Esophagus (tissue), 2 donors: Measurements from ENCODE around the gene FHOD3. TPM values are rescaled to one million over a fixed set of nuclear protein-coding genes. Genes with fewer than 3 reads are reported as not detected.

Experiments
- H3K27ac ChIP-seq, 2 donors: one replicate each; pipeline ENCODE4 v1.5.1; 2013; ENCODE audit warnings: low read depth in 2 of 2, mild to moderate bottlenecking in 2 of 2, inconsistent platforms in 1 of 2, low read length in 1 of 2, moderate library complexity in 1 of 2
- H3K27me3 ChIP-seq, 2 donors: one replicate each; pipeline ENCODE4 v1.6.1; 2013; ENCODE audit warnings: low read length in 2 of 2, control low read depth in 1 of 2, mild to moderate bottlenecking in 1 of 2; ENCODE audit not compliant: insufficient read depth in 2 of 2, control insufficient read depth in 1 of 2
- H3K36me3 ChIP-seq, 2 donors: one replicate each; pipeline ENCODE4 v1.6.1; 2013; ENCODE audit warnings: low read length in 1 of 2; ENCODE audit not compliant: control insufficient read depth in 2 of 2, insufficient read depth in 2 of 2
- H3K4me1 ChIP-seq, 2 donors: one replicate each; pipeline ENCODE4 v1.6.1; 2013; ENCODE audit warnings: low read length in 1 of 2; ENCODE audit not compliant: control insufficient read depth in 2 of 2, insufficient read depth in 2 of 2
- H3K4me3 ChIP-seq, 2 donors: one replicate each; pipeline ENCODE4 v1.5.1; 2013; ENCODE audit warnings: low read length in 2 of 2, mild to moderate bottlenecking in 2 of 2, low read depth in 1 of 2, moderate library complexity in 1 of 2
- H3K9me3 ChIP-seq, 2 donors: one replicate each; pipeline ENCODE4 v1.6.1; 2013; ENCODE audit warnings: mild to moderate bottlenecking in 2 of 2, low read depth in 1 of 2, low read length in 1 of 2, moderate library complexity in 1 of 2; ENCODE audit not compliant: control insufficient read depth in 2 of 2, insufficient read depth in 1 of 2
- WGBS, 2 donors: extraction: QIAGEN DNeasy Blood & Tissue Kit; methylation state at CpG; one replicate each; pipeline ENCODE4 v1.1.7; 2013; 5-methylcytosine and 5-hydroxymethylcytosine counted together
- polyA plus RNA-seq, 2 donors: library from polyadenylated mRNA; stranded (reverse); fragments of 200-250 nt; gene quantifications; one replicate each; pipeline ENCODE4 v1.2.3, GENCODE V29; 2013
- donor health status: healthy with polysubstance abuse.
- donor health status: Bipolar disorder and iron deficiency.

FHOD3 gene
- polyA plus RNA-seq, 2 donors, result 3.7 to 11.1 TPM

DNA sequence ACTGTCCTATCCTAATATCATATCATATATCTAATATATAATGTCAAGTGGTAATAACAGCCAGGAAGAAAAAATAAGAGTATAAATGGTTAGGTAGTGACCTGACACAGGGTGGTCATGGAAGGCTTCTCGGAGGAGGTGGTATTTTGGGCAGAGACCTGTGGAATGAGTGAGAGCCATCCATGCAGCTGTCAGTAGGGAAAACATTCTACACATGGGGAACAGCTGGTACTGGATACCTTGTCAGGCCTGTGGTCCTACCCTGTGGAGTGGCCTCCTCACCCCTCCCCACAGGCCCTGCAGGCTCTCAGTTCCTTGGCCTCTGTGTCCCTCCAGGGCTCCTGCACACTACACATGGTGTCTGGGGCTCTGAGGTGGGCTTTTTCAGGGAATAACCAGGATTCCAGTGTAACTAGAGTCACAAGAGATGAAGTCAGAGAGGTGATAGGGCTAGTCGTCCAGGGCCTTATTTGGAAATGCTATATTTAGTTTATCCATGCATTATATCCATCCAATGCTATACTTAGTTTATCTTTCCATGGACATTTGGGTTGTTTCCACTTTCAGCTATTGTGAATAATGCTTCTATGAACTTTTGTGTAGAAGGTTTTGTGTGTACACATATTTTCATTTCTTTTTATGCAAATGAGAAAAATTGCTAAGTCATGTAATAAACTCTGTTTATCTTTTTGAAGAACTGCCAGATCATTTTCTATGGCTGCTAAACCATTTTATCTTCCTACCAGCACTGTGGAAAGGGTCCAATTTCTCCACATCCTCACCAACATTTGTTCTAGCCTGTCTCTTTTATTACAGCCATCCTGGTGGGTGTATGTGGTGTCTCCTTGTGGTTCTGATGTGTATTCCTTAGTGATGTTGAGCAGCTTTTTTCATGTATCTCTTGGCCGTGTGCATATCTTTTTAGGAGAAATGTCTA, 455.7 kb downstream of the FHOD3 start:
- Histone ChIP-seq H3K4me1 (no peaks in the 10 kb centered on the region), H3K27me3 (no peaks in the 10 kb centered on the region), H3K36me3 (no peaks in the 10 kb centered on the region), H3K27ac (no peak overlapping the region), H3K4me3 (no peak overlapping the region), H3K9me3 (no peaks in the 10 kb centered on the region)
- WGBS, 2 donors, result 55 to 56% methylated on average over 3 of the region's 3 CpGs

DNA sequence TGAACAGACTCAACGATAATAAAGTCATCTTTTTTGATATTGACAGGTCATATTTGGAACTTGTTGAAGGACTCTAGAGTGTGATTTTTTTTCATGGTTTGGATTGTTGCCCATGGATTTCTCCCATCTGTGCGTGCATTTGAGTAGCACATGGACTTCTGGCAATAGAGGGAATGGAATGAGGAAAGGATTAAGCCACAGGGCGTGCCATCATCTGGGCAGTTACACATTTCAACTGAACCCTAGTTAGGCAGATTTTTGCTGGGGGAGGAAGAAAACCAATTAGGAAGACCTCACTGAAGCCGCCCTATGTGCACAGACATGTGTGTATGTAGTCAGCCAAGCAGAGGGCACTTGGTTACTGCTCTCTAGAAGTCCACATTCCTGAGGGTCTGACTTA, 458.7 kb downstream of the FHOD3 start:
- 33 to 40% methylated on average over 4 of the region's 4 CpGs for WGBS, 2 donors
- Histone ChIP-seq H3K4me1 (no peaks in the 10 kb centered on the region), H3K27ac (peak overlapping the region in 1 of 2 donors; percentile 21), H3K36me3 (no peaks in the 10 kb centered on the region), H3K4me3 (no peak overlapping the region), H3K27me3 (no peaks in the 10 kb centered on the region), H3K9me3 (no peaks in the 10 kb centered on the region)

- no peak overlapping the region for H3K4me3 ChIP-seq
- WGBS, 2 donors, result 8 to 9% methylated on average over 1 of the region's 1 CpG
- H3K27ac ChIP-seq, result no peak overlapping the region
- H3K4me1 ChIP-seq, result no peaks in the 10 kb centered on the region
- H3K27me3 ChIP-seq, result no peaks in the 10 kb centered on the region
- H3K36me3 ChIP-seq, result no peaks in the 10 kb centered on the region
- no peaks in the 10 kb centered on the region for H3K9me3 ChIP-seq
Measured at GRCh38 chr18:36757081-36757480, 459.6 kb downstream of the FHOD3 start.

- no peak overlapping the region for H3K27ac ChIP-seq
- no peaks in the 10 kb centered on the region for H3K36me3 ChIP-seq
- no peak overlapping the region for H3K4me3 ChIP-seq
- 79 to 81% methylated on average over 3 of the region's 3 CpGs for WGBS, 2 donors
- H3K9me3 ChIP-seq, result no peaks in the 10 kb centered on the region
- no peaks in the 10 kb centered on the region for H3K4me1 ChIP-seq
- no peaks in the 10 kb centered on the region for H3K27me3 ChIP-seq
Measured at GRCh38 chr18:36757991-36758390, 460.5 kb downstream of the FHOD3 start.

DNA sequence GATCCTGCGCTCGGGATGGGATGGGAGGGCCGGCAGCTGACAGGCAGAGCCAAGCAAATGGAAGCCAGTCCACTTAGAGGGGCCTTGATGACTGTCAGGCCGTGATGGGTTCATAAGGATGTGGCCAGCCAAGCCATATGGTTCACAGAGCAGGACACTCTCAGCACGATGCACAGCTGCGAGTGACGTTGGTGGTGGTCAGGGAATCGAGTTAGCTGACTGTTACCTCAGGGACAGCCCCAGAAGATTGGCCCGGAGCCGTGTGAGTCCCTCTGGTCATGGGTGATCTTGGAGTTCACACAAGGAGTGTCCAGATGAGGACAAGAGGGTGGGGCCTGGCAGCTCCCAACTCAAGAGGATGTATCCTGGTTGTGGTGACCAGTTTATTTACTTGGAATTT, 461.1 kb downstream of the FHOD3 start:
- no peaks in the 10 kb centered on the region for H3K4me1 ChIP-seq
- no peaks in the 10 kb centered on the region for H3K36me3 ChIP-seq
- 80 to 86% methylated on average over 10 of the region's 10 CpGs for WGBS, 2 donors
- no peak overlapping the region for H3K27ac ChIP-seq
- no peaks in the 10 kb centered on the region for H3K9me3 ChIP-seq
- no peaks in the 10 kb centered on the region for H3K27me3 ChIP-seq
- no peak overlapping the region for H3K4me3 ChIP-seq

GRCh38 chr18:36759167-36759776, 461.8 kb downstream of the FHOD3 start:
- H3K27me3 ChIP-seq, result no peaks in the 10 kb centered on the region
- H3K4me1 ChIP-seq, result no peaks in the 10 kb centered on the region
- 51 to 67% methylated on average over 6 of the region's 6 CpGs for WGBS, 2 donors
- no peaks in the 10 kb centered on the region for H3K36me3 ChIP-seq
- H3K9me3 ChIP-seq, result no peaks in the 10 kb centered on the region
- H3K4me3 ChIP-seq, result no peak overlapping the region
- H3K27ac ChIP-seq, result no peak overlapping the region

DNA sequence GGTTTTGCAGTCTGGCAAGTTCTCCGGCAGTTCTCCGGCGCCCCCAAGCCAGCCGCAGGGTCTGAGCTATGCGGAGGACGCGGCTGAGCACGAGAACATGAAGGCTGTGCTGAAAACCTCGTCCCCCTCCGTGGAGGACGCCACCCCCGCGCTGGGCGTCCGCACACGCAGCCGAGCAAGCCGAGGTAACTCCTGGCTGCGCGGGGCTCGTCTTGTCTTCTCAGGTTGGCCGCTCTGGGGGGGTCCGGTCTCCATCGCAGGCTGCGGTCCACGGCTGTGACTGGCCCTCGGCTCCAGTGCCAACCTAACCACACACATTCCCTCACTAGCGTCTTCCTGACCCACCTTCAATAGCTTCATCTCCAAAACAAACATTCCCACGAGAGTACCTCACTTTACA, 463.1 kb downstream of the FHOD3 start:
- Histone ChIP-seq H3K27ac (no peak overlapping the region), H3K4me1 (no peaks in the 10 kb centered on the region), H3K36me3 (no peaks in the 10 kb centered on the region), H3K9me3 (no peaks in the 10 kb centered on the region), H3K4me3 (no peak overlapping the region), H3K27me3 (no peaks in the 10 kb centered on the region)
- 92 to 94% methylated on average over 29 of the region's 29 CpGs for WGBS, 2 donors

DNA sequence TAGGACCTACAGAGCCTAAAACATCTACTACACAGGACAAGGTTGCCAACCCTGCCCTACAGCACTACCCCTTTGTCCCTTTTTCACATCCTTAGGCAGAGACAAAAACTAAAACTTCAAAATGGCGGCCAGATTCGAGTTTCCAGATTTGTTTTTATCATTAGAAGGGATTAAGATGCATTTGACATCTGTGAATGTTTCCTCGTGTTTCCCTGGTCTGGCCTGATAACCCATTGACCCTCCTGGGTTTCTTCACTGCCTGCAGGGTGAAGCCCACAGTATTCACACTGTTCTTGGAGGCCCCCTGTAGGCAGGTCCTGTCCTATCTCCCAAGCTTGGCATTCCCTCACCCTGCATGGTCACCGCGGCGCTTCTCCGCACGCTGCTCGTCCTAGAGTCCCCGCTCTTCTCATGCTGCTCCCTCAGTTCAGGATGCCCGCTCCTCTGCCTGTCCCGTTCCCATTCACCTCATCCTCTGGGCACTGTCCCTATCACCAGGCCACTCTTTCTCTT, 463.7 kb downstream of the FHOD3 start:
- Histone ChIP-seq H3K36me3 (no peaks in the 10 kb centered on the region), H3K27me3 (no peaks in the 10 kb centered on the region), H3K9me3 (no peaks in the 10 kb centered on the region), H3K4me1 (no peaks in the 10 kb centered on the region), H3K27ac (no peak overlapping the region), H3K4me3 (no peak overlapping the region)
- WGBS, 2 donors, result 90 to 92% methylated on average over 12 of the region's 12 CpGs

DNA sequence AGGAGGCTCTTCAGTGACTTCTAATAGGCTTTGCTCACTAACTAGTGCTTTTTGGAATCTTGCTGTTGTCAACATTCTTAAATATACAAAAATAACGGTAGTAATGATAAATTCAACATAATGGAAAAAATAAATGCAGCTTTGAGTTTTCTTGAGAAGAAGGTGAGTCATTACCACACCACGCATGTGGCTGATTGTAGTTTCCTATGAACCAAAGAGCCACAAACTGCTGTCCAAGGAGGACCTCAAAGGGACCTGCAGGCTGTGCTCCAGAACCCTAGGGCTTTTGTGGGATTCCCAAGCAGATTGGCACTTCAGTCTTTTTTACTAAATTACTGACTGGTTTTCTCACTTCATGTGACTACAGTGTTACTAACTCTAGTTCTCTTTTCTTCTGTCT, 464.6 kb downstream of the FHOD3 start:
- 76 to 85% methylated on average over 2 of the region's 2 CpGs for WGBS, 2 donors
- no peaks in the 10 kb centered on the region for H3K27me3 ChIP-seq
- no peaks in the 10 kb centered on the region for H3K36me3 ChIP-seq
- no peaks in the 10 kb centered on the region for H3K9me3 ChIP-seq
- no peaks in the 10 kb centered on the region for H3K4me1 ChIP-seq
- H3K27ac ChIP-seq, result no peak overlapping the region
- H3K4me3 ChIP-seq, result no peak overlapping the region
